ENCODE data around the gene ATP10B.

- no peak for TF ChIP-seq EZH2 (IDR thresholded peaks at IDR 0.05; ENCODE audit: insufficient read depth, poor library complexity, severe bottlenecking)
- no peak for TF ChIP-seq EZH2phosphoT487 (IDR thresholded peaks at IDR 0.05; ENCODE audit: insufficient read depth, low read depth)
These were observed 295.2 kb downstream of the ATP10B start for GRCh38 chr5:160556846-160557245.

Measured in GM23248 (cell line).